ENCODE results near the gene LRMDA. TPM values are rescaled to one million over a fixed set of nuclear protein-coding genes. Genes with fewer than 3 reads are reported as not detected.

LRMDA gene
- total and polyA plus RNA-seq, 10 of the 15 experiments (the other 5 are each of a cell fraction or from before 2014, with no cell fraction given) = 0.07 to 0.54 (median 0.29) TPM; not detected in 4

GRCh38 chr10:75427951-75428350 is 3.5 kb upstream of the LRMDA start:
- Histone ChIP-seq H3K9me3 (replicated peaks; ENCODE audit: control insufficient read depth, insufficient read depth, low read length) (no peaks in the 10 kb centered on the region), H3K27ac (ENCODE audit: control insufficient read depth, insufficient read depth) (no peak overlapping the region), H4K20me1 (ENCODE audit: control insufficient read depth, insufficient read depth) (no peaks in the 10 kb centered on the region), H3K4me1 (ENCODE audit: control insufficient read depth, insufficient read depth, low read length) (no peaks in the 10 kb centered on the region), H3K36me3 (ENCODE audit: control insufficient read depth in 2 of 2, insufficient read depth in 2 of 2, low read length in 1 of 2) (no peaks in the 10 kb centered on the region), H3K27me3 (replicated peaks in 1 of 2; ENCODE audit: control insufficient read depth in 2 of 2, insufficient read depth in 2 of 2, low read length in 1 of 2) (peaks cover 0 to 12% of the 10 kb centered on the region in 2 experiments; a peak in 2 of 4 replicates), H2AFZ (ENCODE audit: control insufficient read depth, low read depth, low read length) (no peak overlapping the region), H3K79me2 (ENCODE audit: control insufficient read depth, insufficient read depth, low read length) (no peaks in the 10 kb centered on the region), H3K9ac (ENCODE audit: control insufficient read depth, insufficient read depth, low read length) (no peak overlapping the region), H3K4me2 (ENCODE audit: control insufficient read depth, insufficient read depth) (no peak overlapping the region), H3K4me3 (no peak overlapping the region)
- TF ChIP-seq NFYB (IDR thresholded peaks at IDR 0.05; ENCODE audit: insufficient read depth, low read depth, low read length) (no peak), GABPA (IDR thresholded peaks at IDR 0.05; ENCODE audit: low read depth) (no peak), HDAC6 (IDR thresholded peaks at IDR 0.05; ENCODE audit: unreplicated experiment) (no peak), IRF5 (IDR thresholded peaks at IDR 0.05; ENCODE audit: borderline replicate concordance) (no peak), BRCA1 (IDR thresholded peaks at IDR 0.05; ENCODE audit: low read depth, low read length) (no peak), CBFB (IDR thresholded peaks at IDR 0.05; ENCODE audit: low read depth) (no peak), HDAC2 (IDR thresholded peaks at IDR 0.05) (no peak), IRF3 (IDR thresholded peaks at IDR 0.05) (no peak), PML (IDR thresholded peaks at IDR 0.05; ENCODE audit: low read length) (no peak), PKNOX1 (IDR thresholded peaks at IDR 0.05) (no peak), RBBP5 (conservative IDR thresholded peaks at IDR 0.05) (no peak), ZNF217 (IDR thresholded peaks at IDR 0.05) (no peak), CBX5 (IDR thresholded peaks at IDR 0.05; ENCODE audit: low read depth) (no peak), NFIC (IDR thresholded peaks at IDR 0.05; ENCODE audit: low read depth, low read length) (no peak)
- intact Hi-C loops (cut with micrococcal nuclease; ENCODE audit: unreplicated experiment) (no loop called here), in situ Hi-C loops (cut with MboI) (no loop called here)
- RAD21 ChIA-PET (ENCODE audit: unreplicated experiment) = interaction anchor here (1.1 kb wide), 1 partner anchor 12 kb away, joined by 3 read pairs; no protein-coding TSS in a partner anchor
- WGBS (ENCODE audit: insufficient coverage, insufficient replicate concordance, low lambda C conversion rate, missing lambda C conversion rate) = 12% methylated on average over 3 of the region's 3 CpGs
- POLR2A ChIA-PET = interaction anchor here (1.1 kb wide), 1 partner anchor 21 kb away, joined by 4 read pairs; no protein-coding TSS in a partner anchor
- no peak for FAIRE-seq
- DNase-seq (ENCODE audit: low read depth, low spot score) = no peak
- SMC1A ChIA-PET (ENCODE audit: uncharacterized antibody, unreplicated experiment) = interaction anchor here (0.9 to 4.1 kb wide), 6 partner anchors 11 to 79 kb away, joined by 3 to 21 read pairs (median 8); no protein-coding TSS in a partner anchor
- ATAC-seq = no peak
- CTCF ChIA-PET = interaction anchor here (0.9 to 1.7 kb wide), 3 partner anchors 26 to 45 kb away, joined by 3 to 4 read pairs (median 3); partner anchors contain the start of gene ZNF503
- no TSS peak for BruUV-seq (replicated peaks)

All from GM12878 (cell line).